Stimulated activated CD4-positive, alpha-beta T cell treated with anti-CD3 and anti-CD28 coated beads, Interleukin-1b, Interleukin-23, amount 100 ng/mL, for 4 hours (primary cell): ENCODE results near the gene SLC44A5.
"Not testable (repeated sequence)": the region's sequence is repeated elsewhere in the genome, so short reads cannot be mapped to it uniquely, and the experiment has no call there.

Experiments used
- DNase-seq, 2 donors: peaks; one replicate each; pipeline ENCODE4 v3.0.0-alpha.2; 2020; ENCODE audit warnings: low read depth in 2 of 2

SLC44A5 gene

GRCh38 chr1:75521658-75522057 lies 89.3 kb downstream of the SLC44A5 start:
- no peak for DNase-seq

- no peak for DNase-seq
These were observed 89.9 kb downstream of the SLC44A5 start for GRCh38 chr1:75520862-75521475.

- no peak for DNase-seq
These were observed 91.1 kb downstream of the SLC44A5 start for GRCh38 chr1:75519651-75520427.

GRCh38 chr1:75518686-75519085 lies 92.2 kb downstream of the SLC44A5 start:
- no peak for DNase-seq

DNA sequence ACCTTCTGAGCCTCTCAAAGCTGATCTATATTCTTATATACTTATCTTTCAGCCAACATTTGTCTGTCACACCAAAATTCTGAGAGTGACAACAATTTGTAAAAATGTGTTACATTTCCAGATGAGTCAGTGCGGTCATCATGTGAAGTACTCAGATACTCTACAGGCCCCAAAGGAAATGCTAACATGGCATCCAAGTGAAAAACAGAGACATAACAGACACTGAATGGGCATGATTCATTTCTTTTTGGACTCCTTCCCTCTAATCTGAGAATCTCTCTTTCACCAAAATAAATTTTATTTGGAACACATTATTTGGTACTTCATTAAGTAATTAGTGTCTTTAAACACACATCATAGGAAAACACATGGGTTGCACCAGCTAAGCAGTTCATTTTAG lies 96.6 kb downstream of the SLC44A5 start:
- DNase-seq = no peak

- DNase-seq = no peak
These were observed 103.9 kb downstream of the SLC44A5 start for GRCh38 chr1:75506976-75507375.

- no peak for DNase-seq
These were observed 107.5 kb downstream of the SLC44A5 start for GRCh38 chr1:75503221-75503974.

- no peak for DNase-seq
These were observed 108.1 kb downstream of the SLC44A5 start for GRCh38 chr1:75502776-75503175.

DNA sequence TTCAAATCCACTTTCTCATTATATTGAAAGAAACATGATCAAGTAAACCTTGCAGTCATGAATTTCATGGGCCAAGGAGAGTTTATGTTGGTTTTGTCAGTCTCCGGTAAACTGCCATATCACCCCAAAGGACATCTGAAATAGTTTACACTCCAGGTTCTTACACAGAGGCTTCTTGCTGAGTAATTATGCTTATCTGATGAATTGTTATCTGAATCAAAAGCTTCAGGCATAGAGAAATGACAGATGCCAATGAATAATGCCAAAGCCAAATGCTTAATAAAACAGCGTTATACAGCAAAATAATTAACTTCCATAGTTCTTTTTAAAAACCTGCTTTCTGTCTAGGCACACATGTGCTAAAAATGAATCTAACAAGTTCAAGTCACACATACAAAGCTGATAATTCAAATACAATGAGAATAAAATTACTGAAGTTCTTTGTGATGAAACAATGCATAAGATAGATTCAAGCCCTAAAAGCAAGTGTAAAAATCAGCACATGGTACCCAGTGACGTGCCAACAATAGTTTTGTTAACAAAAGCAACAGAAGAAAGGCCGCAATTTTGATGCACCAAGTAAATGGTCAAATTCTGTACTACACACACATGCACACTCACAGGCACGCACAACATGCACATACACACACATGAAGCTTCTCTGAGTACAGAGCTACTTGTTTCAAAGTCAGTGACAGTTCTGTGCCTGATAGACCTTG lies 109.2 kb downstream of the SLC44A5 start:
- DNase-seq = no peak

- no peak for DNase-seq
These were observed 118.9 kb downstream of the SLC44A5 start for GRCh38 chr1:75492011-75492410.

GRCh38 chr1:75487399-75487798 lies 123.5 kb downstream of the SLC44A5 start:
- DNase-seq = no peak

DNA sequence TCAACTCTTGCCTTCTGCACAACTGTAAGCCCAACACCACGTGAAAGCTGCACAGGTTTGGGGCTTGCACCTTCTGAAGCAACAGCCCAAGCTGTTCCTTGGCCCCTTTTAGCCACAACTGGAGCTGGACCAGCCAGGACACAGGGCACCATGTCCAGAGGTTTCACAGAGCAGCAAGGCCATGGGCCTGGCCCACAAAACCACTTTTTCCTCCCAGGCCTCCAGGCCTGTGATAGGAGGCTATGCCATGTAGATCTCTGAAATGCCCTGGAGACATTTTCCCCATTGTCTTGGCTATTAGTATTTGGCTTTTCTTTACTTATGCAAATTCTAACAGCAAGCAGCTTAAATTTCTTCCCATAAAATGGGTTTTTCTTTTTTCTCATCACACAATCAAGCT lies 126.1 kb downstream of the SLC44A5 start:
- DNase-seq = no peak

- DNase-seq = no peak
These were observed 128.0 kb downstream of the SLC44A5 start for GRCh38 chr1:75482951-75483350.

- not testable (repeated sequence) for DNase-seq
These were observed 134.4 kb downstream of the SLC44A5 start for GRCh38 chr1:75476486-75476885.

GRCh38 chr1:75475696-75476095 lies 135.2 kb downstream of the SLC44A5 start:
- no peak for DNase-seq

GRCh38 chr1:75472971-75473603 lies 137.8 kb downstream of the SLC44A5 start:
- DNase-seq = no peak

DNA sequence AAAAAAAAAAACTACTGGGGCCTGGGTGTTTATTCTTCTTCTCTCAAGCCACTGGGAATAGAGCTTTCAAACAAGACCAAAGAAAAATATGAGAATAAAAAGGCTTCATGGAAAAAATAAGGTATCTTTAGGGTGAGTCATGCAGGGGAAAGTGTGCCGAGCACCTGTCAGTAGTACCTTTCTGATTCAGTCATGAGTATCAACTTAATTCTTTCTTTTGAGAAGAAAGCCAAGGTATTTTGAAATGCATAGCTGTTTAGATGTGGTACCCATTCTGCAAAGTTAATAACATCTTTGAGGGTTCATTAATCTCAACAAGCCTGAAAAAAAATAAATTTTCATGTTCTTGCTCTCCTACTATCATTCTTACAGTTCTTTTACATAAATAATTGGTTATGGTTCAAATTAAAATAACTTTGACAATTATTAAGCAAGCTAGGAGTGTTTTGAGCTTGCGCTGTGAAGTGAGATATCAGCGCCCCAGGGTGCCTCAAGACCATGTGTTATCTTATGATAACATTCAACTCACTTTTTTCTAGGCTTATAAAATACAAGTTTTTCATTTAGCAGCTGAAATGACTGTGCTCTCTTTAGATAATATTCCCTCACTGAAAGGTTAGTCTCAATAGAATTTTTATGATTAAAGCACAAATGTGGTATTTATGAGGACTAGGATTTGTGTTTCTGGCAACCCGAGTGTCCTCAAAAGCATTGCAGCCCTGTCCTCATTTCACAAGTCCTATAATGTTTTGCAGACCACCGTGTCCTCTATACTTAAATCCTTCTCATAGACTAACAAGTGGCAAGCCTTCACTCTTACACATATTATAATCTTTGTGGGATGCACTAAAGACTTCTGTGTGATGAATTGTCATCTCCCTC lies 138.6 kb downstream of the SLC44A5 start:
- no peak for DNase-seq

DNA sequence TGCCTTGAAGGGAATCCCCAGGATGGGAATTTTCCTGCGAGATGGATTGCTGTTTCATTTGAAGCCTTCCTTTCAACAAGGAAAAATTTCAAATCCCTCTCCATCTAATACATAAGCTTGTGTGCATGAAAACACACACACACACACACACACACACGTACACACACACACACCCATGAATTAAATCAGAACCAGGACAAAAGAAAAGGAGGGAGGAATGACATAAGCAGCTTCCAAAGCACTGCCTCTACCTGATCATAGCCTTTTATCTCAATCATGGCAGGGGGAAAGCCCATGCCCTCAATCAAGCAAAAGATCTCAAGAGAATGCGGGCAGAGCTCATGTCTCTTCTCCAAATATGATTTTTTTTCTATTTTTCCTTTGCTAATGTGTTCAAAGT lies 139.7 kb downstream of the SLC44A5 start:
- DNase-seq = no peak

- DNase-seq = no peak
These were observed 140.5 kb downstream of the SLC44A5 start for GRCh38 chr1:75470448-75470847.

DNA sequence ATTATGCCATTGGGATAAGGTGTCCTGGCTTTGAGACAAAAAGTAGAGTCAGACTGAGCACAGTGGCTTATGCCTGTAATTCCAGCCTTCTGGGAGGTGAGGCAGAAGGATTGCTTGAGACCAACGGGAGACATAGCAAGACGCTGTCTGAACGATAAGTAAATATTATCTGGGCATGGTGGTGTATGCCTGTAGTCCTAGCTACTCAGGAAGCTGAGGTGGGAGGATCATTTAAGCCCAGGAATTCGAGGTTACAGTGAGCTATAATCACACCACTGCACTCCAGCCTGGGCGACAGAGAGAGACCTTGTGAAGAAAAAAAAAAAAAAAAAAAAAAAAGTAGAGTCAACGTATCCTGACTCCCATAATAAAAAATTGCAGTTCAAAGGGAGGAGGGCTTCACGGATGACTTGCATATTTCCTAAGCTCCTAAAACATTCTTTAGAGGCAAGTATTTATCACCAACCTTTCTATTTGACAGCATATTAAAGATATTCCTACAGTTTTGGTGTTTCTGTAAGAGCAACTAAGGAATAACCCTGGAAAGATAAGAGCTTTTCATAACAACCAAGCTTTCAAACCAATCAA lies 141.2 kb downstream of the SLC44A5 start:
- DNase-seq = no peak
